T-helper 1 cell (primary cell): ENCODE measurements around the gene ITPK1.
"Not testable (repeated sequence)": the region's sequence is repeated elsewhere in the genome, so short reads cannot be mapped to it uniquely, and the experiment has no call there.

Experiments
- DNase-seq, 5 donors: peaks; one replicate each; pipeline ENCODE4 v3.0.0-alpha.2; 2012 to 2020

The ITPK1 gene

GRCh38 chr14:93082576-93083001 is 33.1 kb downstream of the ITPK1 start:
- no peak for DNase-seq

- DNase-seq, result peak in 1 of 5 donors; percentile 10
Observed at GRCh38 chr14:93081876-93082570, 33.7 kb downstream of the ITPK1 start.

- no peak for DNase-seq
Observed at GRCh38 chr14:93079865-93080403, 35.8 kb downstream of the ITPK1 start.

GRCh38 chr14:93079321-93079720 is 36.4 kb downstream of the ITPK1 start:
- no peak for DNase-seq

- no peak for DNase-seq
Observed at GRCh38 chr14:93078870-93079269, 36.9 kb downstream of the ITPK1 start.

GRCh38 chr14:93076755-93077154 is 39.0 kb downstream of the ITPK1 start:
- no peak for DNase-seq

- DNase-seq, result no peak
Observed at GRCh38 chr14:93075891-93076290, 39.8 kb downstream of the ITPK1 start.

GRCh38 chr14:93073910-93074769 is 41.6 kb downstream of the ITPK1 start:
- DNase-seq, result no peak

- DNase-seq, result no peak
Observed at GRCh38 chr14:93073358-93073707, 42.4 kb downstream of the ITPK1 start.

- DNase-seq, result no peak
Observed at GRCh38 chr14:93072659-93073357, 42.9 kb downstream of the ITPK1 start.

- no peak for DNase-seq
Observed at GRCh38 chr14:93068711-93069110, 47.0 kb downstream of the ITPK1 start.

GRCh38 chr14:93067088-93067487 is 48.6 kb downstream of the ITPK1 start:
- no peak for DNase-seq

GRCh38 chr14:93065272-93065730 is 50.4 kb downstream of the ITPK1 start:
- DNase-seq, result no peak

- DNase-seq, result no peak
Observed at GRCh38 chr14:93064411-93065271, 51.1 kb downstream of the ITPK1 start.

- DNase-seq, result no peak
Observed at GRCh38 chr14:93063393-93063792, 52.3 kb downstream of the ITPK1 start.

GRCh38 chr14:93062890-93063289 is 52.8 kb downstream of the ITPK1 start:
- DNase-seq, result no peak

- DNase-seq, result not testable (repeated sequence)
Observed at GRCh38 chr14:93062013-93062412, 53.7 kb downstream of the ITPK1 start.

- DNase-seq, result no peak
Observed at GRCh38 chr14:93061380-93062012, 54.2 kb downstream of the ITPK1 start.

- no peak for DNase-seq
Observed at GRCh38 chr14:93060841-93061240, 54.9 kb downstream of the ITPK1 start.

- DNase-seq, result no peak
Observed at GRCh38 chr14:93059917-93060545, 55.7 kb downstream of the ITPK1 start.

- DNase-seq, result no peak
Observed at GRCh38 chr14:93059260-93059659, 56.5 kb downstream of the ITPK1 start.
